Keratinocyte (primary cell): ENCODE data around the gene FASTKD1.
"Not testable (repeated sequence)": the region's sequence is repeated elsewhere in the genome, so short reads cannot be mapped to it uniquely, and the experiment has no call there.

ENCODE experiments used
- CTCF ChIP-seq, 3 experiments: IDR thresholded peaks in 1 of 3; conservative IDR thresholded peaks in 1 of 3; optimal IDR thresholded peaks in 1 of 3; 2 replicates in 2 of 3; 3 replicates in 1 of 3; pipeline versions ENCODE3 to v1.5.1; 2011; ENCODE audit warnings: low read length in 3 of 3, mild to moderate bottlenecking in 3 of 3, moderate library complexity in 2 of 3, control low read depth in 1 of 3, inconsistent platforms in 1 of 3; ENCODE audit not compliant: insufficient read depth in 2 of 3; ENCODE audit errors: extremely low read depth in 1 of 3
- EZH2 ChIP-seq: IDR thresholded peaks from one replicate; pipeline ENCODE4 v1.6.1; 2012; ENCODE audit warnings: inconsistent platforms, mild to moderate bottlenecking, low read length, moderate library complexity

DNA sequence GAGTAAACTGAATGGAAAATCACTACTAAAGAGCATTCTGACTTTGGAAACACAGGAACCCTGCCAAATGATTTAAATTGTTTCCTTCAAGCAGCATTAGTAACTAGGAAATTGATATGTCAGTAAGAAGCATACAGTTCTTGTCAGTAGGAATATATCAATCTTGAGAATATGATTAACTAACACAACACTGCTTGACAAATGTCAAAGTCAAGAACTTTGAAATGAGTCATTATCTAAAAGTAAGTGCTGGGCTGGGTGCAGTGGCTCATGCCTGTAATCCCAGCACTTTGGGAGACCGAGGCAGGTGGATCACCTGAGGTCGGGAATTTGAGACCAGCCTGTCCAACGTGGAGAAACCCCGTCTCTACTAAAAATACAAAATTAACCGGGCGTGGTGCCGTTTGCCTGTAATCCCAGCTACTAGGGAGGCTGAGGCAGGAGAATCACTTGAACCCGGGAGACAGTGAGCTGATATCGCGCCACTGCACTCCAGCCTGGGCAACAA, 57.1 kb downstream of the FASTKD1 start:
- not testable (repeated sequence) for TF ChIP-seq CTCF (optimal IDR thresholded peaks at IDR 0.05 in 1 of 3, IDR thresholded peaks at IDR 0.05 in 1 of 3, conservative IDR thresholded peaks at IDR 0.05 in 1 of 3; ENCODE audit: extremely low read depth in 1 of 3, insufficient read depth in 2 of 3, low read length in 3 of 3); EZH2
